ENCODE results near the gene ENOX2.

DNA sequence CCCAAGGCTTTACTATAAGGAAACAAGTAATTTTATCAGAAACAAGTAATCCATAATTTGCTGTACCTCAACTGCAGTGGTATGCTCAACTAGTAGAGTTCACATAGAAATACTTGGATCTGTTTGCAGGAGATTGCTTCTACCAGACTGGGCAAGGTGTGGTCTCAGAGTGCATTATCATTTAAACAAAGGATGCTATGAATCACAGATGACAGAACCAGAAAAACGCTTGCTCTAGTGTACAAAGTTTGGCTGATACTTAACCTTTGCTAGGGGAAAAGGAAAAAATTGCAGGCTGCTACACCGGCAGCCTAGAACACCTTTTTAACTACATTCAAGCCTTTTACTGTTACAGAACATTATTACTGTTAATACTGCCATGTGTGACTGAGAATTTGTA lies 97.1 kb downstream of the ENOX2 start:
- TF ChIP-seq POLR2AphosphoS5 (IDR thresholded peaks at IDR 0.05; ENCODE audit: low read depth, low read length) (no peak), POLR2A (IDR thresholded peaks at IDR 0.05; ENCODE audit: low read depth, low read length) (no peak)
